Neural crest cell (in vitro differentiated cells): ENCODE data around the gene C1QTNF1. TPM values are rescaled to one million over a fixed set of nuclear protein-coding genes. Genes with fewer than 3 reads are reported as not detected.
"Not testable (repeated sequence)": the region's sequence is repeated elsewhere in the genome, so short reads cannot be mapped to it uniquely, and the experiment has no call there.

Experiments
- DNase-seq: peaks from one replicate; pipeline ENCODE4 v3.0.0; 2021; ENCODE audit warnings: low read depth, mixed read lengths, low spot score
- H3K27ac Mint-ChIP-seq: one replicate; pipeline ENCODE4 v1.8.0; 2021; ENCODE audit warnings: mild to moderate bottlenecking, mixed read lengths; ENCODE audit not compliant: unreplicated experiment
- H3K27me3 Mint-ChIP-seq: 2 replicates; pipeline ENCODE4 v1.8.0; 2021; ENCODE audit warnings: low read depth, mild to moderate bottlenecking, mixed read lengths
- H3K36me3 Mint-ChIP-seq: 2 replicates; pipeline ENCODE4 v1.8.0; 2021; ENCODE audit warnings: low read depth, mild to moderate bottlenecking, mixed read lengths
- H3K4me1 Mint-ChIP-seq: 2 replicates; pipeline ENCODE4 v1.8.0; 2021; ENCODE audit warnings: mixed read lengths
- H3K4me3 Mint-ChIP-seq: one replicate; pipeline ENCODE4 v1.8.0; 2021; ENCODE audit warnings: mild to moderate bottlenecking, mixed read lengths
- H3K9me3 Mint-ChIP-seq: 2 replicates; pipeline ENCODE4 v1.8.0; 2021; ENCODE audit warnings: mixed read lengths
- CTCF ChIP-seq: fragments of 200-600 bp; sonication (generic); conservative IDR thresholded peaks from 2 replicates; pipeline ENCODE4 v1.5.0; 2021; ENCODE audit warnings: antibody characterized with exemption, mild to moderate bottlenecking
- total RNA-seq: library from RNA; stranded (reverse); gene quantifications from 2 replicates; pipeline ENCODE4 v1.2.1, GENCODE V29; 2021

Gene C1QTNF1
- total RNA-seq, 1 donor from 2014 or later, result 0.89 TPM

GRCh38 chr17:79019261-79019631 lies 4.7 kb upstream of the C1QTNF1 start:
- no peak for DNase-seq
- TF ChIP-seq CTCF, result no peak
- H3K27me3 Mint-ChIP-seq, result peaks cover 56% of the 10 kb centered on the region
- peaks cover 7% of the 10 kb centered on the region for H3K4me1 Mint-ChIP-seq
- no peak overlapping the region for H3K27ac Mint-ChIP-seq
- H3K36me3 Mint-ChIP-seq, result peaks cover 2% of the 10 kb centered on the region
- H3K9me3 Mint-ChIP-seq, result peaks cover 5% of the 10 kb centered on the region
- no peak overlapping the region for H3K4me3 Mint-ChIP-seq

GRCh38 chr17:79019632-79020584 lies 4.1 kb upstream of the C1QTNF1 start:
- peaks cover 62% of the 10 kb centered on the region for H3K27me3 Mint-ChIP-seq
- peak; percentile 64 for TF ChIP-seq CTCF
- DNase-seq, result no peak

DNA sequence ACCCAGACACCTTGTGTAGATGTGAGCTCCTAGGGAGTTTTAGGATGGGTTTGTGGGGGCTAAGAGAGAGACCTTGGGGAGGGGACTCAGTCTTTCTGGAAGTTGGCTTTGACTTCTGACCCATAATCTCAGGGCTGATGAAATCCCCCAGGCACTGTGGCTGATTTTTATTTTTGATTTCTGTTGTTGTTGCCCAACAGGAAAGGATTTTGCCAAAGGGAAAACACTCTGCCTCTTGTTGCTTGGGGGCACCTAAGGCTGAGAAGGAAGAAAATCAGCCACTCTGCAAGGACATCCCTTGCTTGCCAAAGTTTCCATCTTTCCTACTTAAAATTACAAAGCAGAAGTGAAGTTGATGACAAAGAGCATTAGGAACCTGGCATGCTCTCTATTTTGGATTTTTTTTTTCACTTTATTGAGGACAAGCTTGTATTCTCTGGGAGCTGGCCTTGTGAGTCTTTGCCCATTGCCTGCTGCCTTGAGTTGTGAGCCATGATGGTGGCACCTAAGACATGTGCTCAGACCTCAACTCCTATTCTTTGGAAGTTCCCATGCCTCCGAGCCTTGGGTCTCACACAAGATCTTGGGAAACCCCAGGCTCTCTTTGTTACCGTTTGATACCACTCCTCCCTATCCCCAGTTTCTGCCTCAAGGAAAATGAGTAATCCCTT lies 3.2 kb upstream of the C1QTNF1 start:
- Mint-ChIP-seq H3K27ac (no peak overlapping the region), H3K4me3 (no peak overlapping the region), H3K9me3 (peaks cover 5% of the 10 kb centered on the region), H3K4me1 (peaks cover 13% of the 10 kb centered on the region), H3K27me3 (peaks cover 68% of the 10 kb centered on the region), H3K36me3 (peaks cover 2% of the 10 kb centered on the region)
- no peak for TF ChIP-seq CTCF
- DNase-seq, result no peak

More at GRCh38 chr17:79019632-79020584, 4.1 kb upstream of the C1QTNF1 start:
- Mint-ChIP-seq H3K4me1 (peaks cover 9% of the 10 kb centered on the region), H3K9me3 (peaks cover 5% of the 10 kb centered on the region), H3K27ac (no peak overlapping the region), H3K36me3 (peaks cover 2% of the 10 kb centered on the region), H3K4me3 (no peak overlapping the region)

GRCh38 chr17:79021929-79022328 lies 2.0 kb upstream of the C1QTNF1 start:
- H3K36me3 Mint-ChIP-seq, H3K4me3 Mint-ChIP-seq, H3K27ac Mint-ChIP-seq, H3K9me3 Mint-ChIP-seq, DNase-seq: not testable (repeated sequence)
- peaks cover 78% of the 10 kb centered on the region for H3K27me3 Mint-ChIP-seq
- H3K4me1 Mint-ChIP-seq, result peaks cover 20% of the 10 kb centered on the region

DNA sequence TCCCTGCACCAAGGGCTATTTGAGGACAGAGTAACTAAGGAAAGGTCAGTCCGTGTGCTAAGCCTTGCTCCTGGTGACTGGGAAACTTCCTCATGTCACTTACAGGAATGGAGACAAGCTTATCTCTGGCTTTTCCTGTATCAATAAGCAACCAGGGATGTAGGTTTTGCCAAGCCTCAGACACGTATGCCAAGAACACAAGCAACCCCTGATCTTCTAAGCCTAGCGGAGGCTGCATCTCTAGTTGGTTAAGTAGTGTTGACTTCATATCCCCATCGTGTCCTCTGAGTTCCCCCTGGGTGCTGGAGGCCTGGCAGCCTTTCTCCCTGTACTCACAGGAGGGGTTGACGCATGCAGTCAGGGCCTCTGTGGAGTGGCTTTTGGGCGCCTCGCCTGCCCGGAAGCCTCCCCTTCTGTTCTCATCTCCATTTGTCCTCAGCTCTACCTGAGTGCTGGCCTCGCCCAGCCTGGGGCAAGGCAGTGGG lies 1.4 kb upstream of the C1QTNF1 start:
- peaks cover 21% of the 10 kb centered on the region for H3K4me1 Mint-ChIP-seq
- no peak overlapping the region for H3K27ac Mint-ChIP-seq
- peaks cover 85% of the 10 kb centered on the region for H3K27me3 Mint-ChIP-seq
- TF ChIP-seq CTCF, result no peak
- peak overlapping the region; percentile 84 for H3K4me3 Mint-ChIP-seq
- no peaks in the 10 kb centered on the region for H3K36me3 Mint-ChIP-seq
- DNase-seq, result no peak
- H3K9me3 Mint-ChIP-seq, result peaks cover 2% of the 10 kb centered on the region
